ENCODE measurements around the gene ADGRV1.

DNA sequence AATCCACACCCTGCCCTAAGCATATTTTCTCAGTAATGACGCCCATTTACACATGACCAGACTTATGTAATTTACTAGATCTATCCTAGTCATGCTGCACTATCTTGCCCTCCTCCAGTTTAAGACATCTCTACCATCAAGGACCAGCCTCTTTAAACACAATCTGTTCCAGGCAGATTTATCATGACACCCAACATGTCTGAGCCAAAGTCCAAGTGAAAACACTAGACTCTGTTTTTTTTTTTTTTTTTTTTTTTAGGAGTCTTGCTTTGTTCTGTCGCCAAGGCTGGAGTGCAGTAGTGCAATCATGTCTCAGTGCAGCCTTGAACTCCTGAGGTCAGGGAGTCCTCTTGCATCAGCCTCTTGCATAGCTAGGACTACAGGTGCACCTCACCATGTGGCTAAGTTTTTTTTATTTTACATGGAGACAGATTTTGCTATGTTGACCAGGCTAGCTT, 469.9 kb downstream of the ADGRV1 start:
- TF ChIP-seq, protein P1, sequence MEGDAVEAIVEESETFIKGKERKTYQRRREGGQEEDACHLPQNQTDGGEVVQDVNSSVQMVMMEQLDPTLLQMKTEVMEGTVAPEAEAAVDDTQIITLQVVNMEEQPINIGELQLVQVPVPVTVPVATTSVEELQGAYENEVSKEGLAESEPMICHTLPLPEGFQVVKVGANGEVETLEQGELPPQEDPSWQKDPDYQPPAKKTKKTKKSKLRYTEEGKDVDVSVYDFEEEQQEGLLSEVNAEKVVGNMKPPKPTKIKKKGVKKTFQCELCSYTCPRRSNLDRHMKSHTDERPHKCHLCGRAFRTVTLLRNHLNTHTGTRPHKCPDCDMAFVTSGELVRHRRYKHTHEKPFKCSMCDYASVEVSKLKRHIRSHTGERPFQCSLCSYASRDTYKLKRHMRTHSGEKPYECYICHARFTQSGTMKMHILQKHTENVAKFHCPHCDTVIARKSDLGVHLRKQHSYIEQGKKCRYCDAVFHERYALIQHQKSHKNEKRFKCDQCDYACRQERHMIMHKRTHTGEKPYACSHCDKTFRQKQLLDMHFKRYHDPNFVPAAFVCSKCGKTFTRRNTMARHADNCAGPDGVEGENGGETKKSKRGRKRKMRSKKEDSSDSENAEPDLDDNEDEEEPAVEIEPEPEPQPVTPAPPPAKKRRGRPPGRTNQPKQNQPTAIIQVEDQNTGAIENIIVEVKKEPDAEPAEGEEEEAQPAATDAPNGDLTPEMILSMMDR (IDR thresholded peaks at IDR 0.05) = no peak
- no peak for TF ChIP-seq POLR2A (IDR thresholded peaks at IDR 0.05)

Data from thyroid gland (tissue), 4 donors.